ENCODE measurements around the gene CLDN20.

GRCh38 chr6:155315516-155315871 is 51.7 kb downstream of the CLDN20 start:
- TF ChIP-seq CTCF (IDR thresholded peaks at IDR 0.05): no peak
- TF ChIP-seq POLR2A (IDR thresholded peaks at IDR 0.05): no peak
